Measurements from ENCODE around the gene PSMA5. TPM values are rescaled to one million over a fixed set of nuclear protein-coding genes. Genes with fewer than 3 reads are reported as not detected.

The PSMA5 gene
- total and polyA plus RNA-seq, 12 donors = 22.7 to 94.6 (median 59.2) TPM

DNA sequence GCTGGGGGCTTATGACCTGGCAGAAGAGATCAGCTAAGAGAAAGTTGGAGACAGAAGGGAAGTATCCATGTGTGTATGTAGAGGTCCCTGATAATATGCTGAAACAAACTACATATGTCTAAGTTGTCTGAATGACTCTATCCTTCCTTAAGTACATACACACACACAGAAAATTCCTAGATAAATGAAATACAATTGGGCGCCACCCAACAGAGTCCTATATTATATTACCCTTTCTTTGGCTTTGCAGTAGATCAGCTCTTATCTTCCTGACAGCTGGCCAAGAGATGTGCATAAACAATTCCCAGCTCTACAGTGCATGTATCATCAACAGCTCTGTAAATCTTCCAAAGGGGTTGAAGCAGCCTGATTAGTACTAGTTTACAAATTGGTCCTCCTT lies 68.6 kb downstream of the PSMA5 start:
- WGBS, 2 donors = 68 to 80% methylated on average over 1 of the region's 1 CpG
- intact Hi-C loops (cut with DNase I) = no loop called here
- no peak overlapping the region for H3K27ac ChIP-seq

DNA sequence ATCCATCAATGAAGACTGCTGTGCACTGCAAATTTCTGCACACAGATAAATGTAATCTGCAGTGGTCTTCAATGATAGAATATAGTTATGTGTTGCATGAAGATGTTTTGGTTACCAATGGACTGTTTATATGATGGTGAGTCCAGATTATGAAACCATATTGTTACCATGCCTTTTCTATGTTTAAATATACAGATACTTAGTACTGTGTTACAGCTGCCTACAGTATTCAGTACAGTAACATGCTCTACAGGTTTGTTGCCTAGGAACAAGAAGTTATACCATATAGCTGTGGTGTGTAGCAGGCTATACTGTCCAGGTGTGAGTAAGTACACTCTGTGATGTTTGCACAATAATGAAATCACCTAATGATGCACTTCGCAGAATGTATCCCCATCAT lies 69.3 kb downstream of the PSMA5 start:
- WGBS, 2 donors = 97 to 100% methylated on average over 1 of the region's 1 CpG
- no peaks in the 10 kb centered on the region for H3K27me3 ChIP-seq
- H3K36me3 ChIP-seq = peaks cover 0 to 35% (median 14%) of the 10 kb centered on the region in 9 donors
- ATAC-seq (no peak), DNase-seq (no peak)
- TF ChIP-seq, protein P1, sequence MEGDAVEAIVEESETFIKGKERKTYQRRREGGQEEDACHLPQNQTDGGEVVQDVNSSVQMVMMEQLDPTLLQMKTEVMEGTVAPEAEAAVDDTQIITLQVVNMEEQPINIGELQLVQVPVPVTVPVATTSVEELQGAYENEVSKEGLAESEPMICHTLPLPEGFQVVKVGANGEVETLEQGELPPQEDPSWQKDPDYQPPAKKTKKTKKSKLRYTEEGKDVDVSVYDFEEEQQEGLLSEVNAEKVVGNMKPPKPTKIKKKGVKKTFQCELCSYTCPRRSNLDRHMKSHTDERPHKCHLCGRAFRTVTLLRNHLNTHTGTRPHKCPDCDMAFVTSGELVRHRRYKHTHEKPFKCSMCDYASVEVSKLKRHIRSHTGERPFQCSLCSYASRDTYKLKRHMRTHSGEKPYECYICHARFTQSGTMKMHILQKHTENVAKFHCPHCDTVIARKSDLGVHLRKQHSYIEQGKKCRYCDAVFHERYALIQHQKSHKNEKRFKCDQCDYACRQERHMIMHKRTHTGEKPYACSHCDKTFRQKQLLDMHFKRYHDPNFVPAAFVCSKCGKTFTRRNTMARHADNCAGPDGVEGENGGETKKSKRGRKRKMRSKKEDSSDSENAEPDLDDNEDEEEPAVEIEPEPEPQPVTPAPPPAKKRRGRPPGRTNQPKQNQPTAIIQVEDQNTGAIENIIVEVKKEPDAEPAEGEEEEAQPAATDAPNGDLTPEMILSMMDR (IDR thresholded peaks at IDR 0.05) = no peak
- no peak overlapping the region for H3K4me3 ChIP-seq
- intact Hi-C loops (cut with DNase I) = no loop called here
- no peak overlapping the region for H3K27ac ChIP-seq
- no peaks in the 10 kb centered on the region for H3K9me3 ChIP-seq
- H3K4me1 ChIP-seq = peaks cover 0 to 45% (median 16%) of the 10 kb centered on the region in 9 donors

More for the DNA sequence above, 68.6 kb downstream of the PSMA5 start:
- ATAC-seq = no peak
- Histone ChIP-seq H3K27me3 (no peaks in the 10 kb centered on the region), H3K9me3 (no peaks in the 10 kb centered on the region), H3K4me3 (no peak overlapping the region), H3K36me3 (peaks cover 0 to 28% (median 10%) of the 10 kb centered on the region in 9 donors), H3K4me1 (peaks cover 0 to 43% (median 18%) of the 10 kb centered on the region in 9 donors)
- DNase-seq = no peak
- TF ChIP-seq, protein P1 (IDR thresholded peaks at IDR 0.05) = no peak

DNA sequence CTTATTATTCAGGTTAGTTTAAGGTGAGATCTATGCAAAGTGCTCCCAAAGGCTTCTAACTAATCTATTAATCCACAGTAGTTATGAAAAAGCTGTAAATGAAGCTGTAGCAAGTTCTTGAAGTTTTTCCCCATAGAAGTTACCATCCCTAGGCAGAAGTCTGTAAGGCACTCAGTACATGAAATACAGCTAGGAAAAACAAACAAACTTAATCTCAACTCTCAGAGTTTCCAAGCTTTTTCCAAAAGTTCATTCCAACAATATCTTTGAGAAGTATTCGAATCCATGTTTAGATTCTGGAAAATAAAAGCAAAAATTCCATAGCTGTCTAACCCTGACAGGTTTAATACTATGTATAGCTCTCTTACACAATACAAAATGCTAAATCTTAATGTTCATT lies 69.7 kb downstream of the PSMA5 start:
- ATAC-seq (no peak), DNase-seq (no peak)
- Histone ChIP-seq H3K27me3 (no peaks in the 10 kb centered on the region), H3K36me3 (peaks cover 0 to 39% (median 17%) of the 10 kb centered on the region in 9 donors), H3K9me3 (no peaks in the 10 kb centered on the region), H3K4me1 (peaks cover 0 to 41% (median 13%) of the 10 kb centered on the region in 9 donors), H3K27ac (no peak overlapping the region), H3K4me3 (no peak overlapping the region)
- TF ChIP-seq, protein P1 (IDR thresholded peaks at IDR 0.05) = no peak
- 76 to 80% methylated on average over 1 of the region's 1 CpG for WGBS, 2 donors
- intact Hi-C loops (cut with DNase I) = no loop called here

DNA sequence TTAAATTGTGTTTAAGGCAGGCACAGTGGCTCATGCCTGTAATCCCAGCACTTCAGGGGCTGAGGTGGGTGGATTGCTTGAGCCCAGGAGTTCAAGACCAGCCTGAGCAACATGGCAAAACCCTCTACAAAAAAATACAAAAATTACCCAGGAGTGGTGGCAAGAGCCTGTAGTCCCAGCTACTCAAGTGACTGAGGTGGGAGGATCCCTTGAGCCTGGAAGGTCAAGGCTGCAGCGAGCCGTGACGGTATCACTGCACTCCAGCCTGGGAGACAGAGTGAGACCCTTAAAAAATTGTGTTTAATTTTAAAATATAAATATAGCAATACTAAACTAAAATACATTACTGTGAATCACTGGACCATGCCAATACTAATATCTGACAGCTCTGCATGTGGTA lies 71.3 kb downstream of the PSMA5 start:
- Histone ChIP-seq H3K27me3 (no peaks in the 10 kb centered on the region), H3K4me3 (no peak overlapping the region), H3K9me3 (no peaks in the 10 kb centered on the region), H3K27ac (no peak overlapping the region), H3K4me1 (peaks cover 0 to 36% (median 7%) of the 10 kb centered on the region in 9 donors), H3K36me3 (peaks cover 0 to 55% (median 30%) of the 10 kb centered on the region in 9 donors)
- WGBS, 2 donors = 96 to 99% methylated on average over 3 of the region's 3 CpGs
- TF ChIP-seq, protein P1 (IDR thresholded peaks at IDR 0.05) = no peak
- DNase-seq = no peak
- intact Hi-C loops (cut with DNase I) = loop anchor here in 4 of 10 donors (5.0 kb wide), 4 partner anchors 37 to 47 kb away; partner anchors contain the start of gene SORT1 (in 1 of the 4)
- ATAC-seq = no peak

Measured in heart right ventricle (tissue), 16 donors.